GM23338 (cell line): Measurements from ENCODE around the gene CBX5.

Experiments used
- CREB1 ChIP-seq: fragments of 250-450 bp; sonication (Bioruptor Pico); IDR thresholded peaks from 2 replicates; pipeline ENCODE4 v1.5.0; 2020; ENCODE audit warnings: low read depth, mild to moderate bottlenecking, moderate library complexity
- EZH2 ChIP-seq: fragments of 200-600 bp; sonication (generic); IDR thresholded peaks from one replicate; pipeline ENCODE4 v1.8.0; 2017; ENCODE audit warnings: antibody characterized with exemption, mild to moderate bottlenecking, low read depth; ENCODE audit not compliant: unreplicated experiment
- EZH2phosphoT487 ChIP-seq: fragments of 200-600 bp; sonication (generic); IDR thresholded peaks from one replicate; pipeline ENCODE4 v1.8.1; 2018; ENCODE audit warnings: antibody characterized with exemption; ENCODE audit not compliant: unreplicated experiment
- JUNB ChIP-seq: IDR thresholded peaks from one replicate; pipeline ENCODE4 v1.6.1; 2016; ENCODE audit warnings: antibody characterized with exemption; ENCODE audit not compliant: unreplicated experiment
- NANOG ChIP-seq: IDR thresholded peaks from 2 replicates; pipeline ENCODE4 v1.6.1; 2016; ENCODE audit warnings: antibody characterized with exemption, borderline replicate concordance
- POLR2AphosphoS5 ChIP-seq: IDR thresholded peaks from 2 replicates; pipeline ENCODE4 v1.6.1; 2016; ENCODE audit warnings: antibody characterized with exemption, low read depth
- STAT1 ChIP-seq: IDR thresholded peaks from one replicate; pipeline ENCODE4 v1.6.1; 2016; ENCODE audit warnings: antibody characterized with exemption; ENCODE audit not compliant: unreplicated experiment
- ZNF114 ChIP-seq: fragments of 250-450 bp; sonication (Bioruptor Pico); IDR thresholded peaks from 2 replicates; pipeline ENCODE4 v1.5.0; 2020; ENCODE audit warnings: mild to moderate bottlenecking, moderate library complexity
- TF ChIP-seq, protein P1 (sequence below): IDR thresholded peaks from 2 replicates; pipeline ENCODE4 v1.6.1; 2016; ENCODE audit warnings: antibody characterized with exemption
- TF ChIP-seq, protein P2 (sequence below), 2 experiments: fragments of 200-600 bp in 1 of 2; sonication (generic) in 1 of 2; conservative IDR thresholded peaks; 2 replicates each; pipeline versions ENCODE4 v1.5.1 to v1.6.1; 2016 to 2017; ENCODE audit warnings: antibody characterized with exemption in 2 of 2, low read depth in 2 of 2, mild to moderate bottlenecking in 2 of 2, moderate library complexity in 1 of 2
- TF ChIP-seq, protein P3 (sequence below): IDR thresholded peaks from one replicate; pipeline ENCODE4 v1.6.1; 2018; ENCODE audit warnings: antibody characterized with exemption; ENCODE audit not compliant: unreplicated experiment
- TF ChIP-seq, protein P4 (sequence below): fragments of 250-450 bp; sonication (Bioruptor Pico); IDR thresholded peaks from 2 replicates; pipeline ENCODE4 v1.5.0; 2020; ENCODE audit warnings: mild to moderate bottlenecking, moderate library complexity

DNA sequence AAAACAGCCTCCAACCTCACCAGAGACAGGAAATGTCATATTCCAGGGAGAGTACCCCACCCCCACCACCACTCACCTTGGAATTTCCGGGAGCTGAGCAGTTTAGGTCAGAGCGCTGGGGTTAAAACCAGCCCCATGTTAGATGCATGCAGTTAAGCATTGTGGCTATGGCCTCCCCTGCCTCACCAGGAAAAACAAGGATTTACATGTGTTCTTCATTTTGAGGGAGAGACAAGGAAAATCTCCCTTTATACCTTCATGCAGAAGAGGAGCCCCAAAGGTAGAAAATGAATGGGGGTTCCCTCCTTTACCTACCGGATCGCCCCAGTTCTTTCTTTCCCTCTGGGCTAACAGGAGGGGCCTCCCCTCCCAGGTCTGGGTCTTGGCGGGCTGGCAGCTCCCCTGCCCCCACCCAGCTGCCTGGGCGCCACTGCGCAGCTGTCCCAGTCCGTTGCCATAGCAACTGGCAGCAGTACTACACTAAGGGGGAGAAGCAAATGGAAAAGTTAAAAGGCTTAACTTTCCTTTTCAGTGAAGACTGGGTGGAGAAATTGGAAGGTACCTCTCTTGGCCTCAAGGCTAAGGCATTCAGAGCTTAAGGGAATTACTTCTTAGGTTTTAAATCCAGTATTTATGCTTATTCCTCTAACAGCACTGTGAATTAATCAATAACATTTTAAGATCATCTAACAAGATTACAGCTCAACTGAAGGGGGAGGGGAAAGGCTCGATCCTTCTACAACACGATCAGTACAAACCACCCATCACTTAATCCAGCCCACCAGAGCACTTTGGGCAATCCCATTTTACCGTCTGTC is 20.5 kb downstream of the CBX5 start:
- TF ChIP-seq, protein P1, sequence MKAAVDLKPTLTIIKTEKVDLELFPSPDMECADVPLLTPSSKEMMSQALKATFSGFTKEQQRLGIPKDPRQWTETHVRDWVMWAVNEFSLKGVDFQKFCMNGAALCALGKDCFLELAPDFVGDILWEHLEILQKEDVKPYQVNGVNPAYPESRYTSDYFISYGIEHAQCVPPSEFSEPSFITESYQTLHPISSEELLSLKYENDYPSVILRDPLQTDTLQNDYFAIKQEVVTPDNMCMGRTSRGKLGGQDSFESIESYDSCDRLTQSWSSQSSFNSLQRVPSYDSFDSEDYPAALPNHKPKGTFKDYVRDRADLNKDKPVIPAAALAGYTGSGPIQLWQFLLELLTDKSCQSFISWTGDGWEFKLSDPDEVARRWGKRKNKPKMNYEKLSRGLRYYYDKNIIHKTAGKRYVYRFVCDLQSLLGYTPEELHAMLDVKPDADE, result peak; percentile 88
- TF ChIP-seq, protein P2, sequence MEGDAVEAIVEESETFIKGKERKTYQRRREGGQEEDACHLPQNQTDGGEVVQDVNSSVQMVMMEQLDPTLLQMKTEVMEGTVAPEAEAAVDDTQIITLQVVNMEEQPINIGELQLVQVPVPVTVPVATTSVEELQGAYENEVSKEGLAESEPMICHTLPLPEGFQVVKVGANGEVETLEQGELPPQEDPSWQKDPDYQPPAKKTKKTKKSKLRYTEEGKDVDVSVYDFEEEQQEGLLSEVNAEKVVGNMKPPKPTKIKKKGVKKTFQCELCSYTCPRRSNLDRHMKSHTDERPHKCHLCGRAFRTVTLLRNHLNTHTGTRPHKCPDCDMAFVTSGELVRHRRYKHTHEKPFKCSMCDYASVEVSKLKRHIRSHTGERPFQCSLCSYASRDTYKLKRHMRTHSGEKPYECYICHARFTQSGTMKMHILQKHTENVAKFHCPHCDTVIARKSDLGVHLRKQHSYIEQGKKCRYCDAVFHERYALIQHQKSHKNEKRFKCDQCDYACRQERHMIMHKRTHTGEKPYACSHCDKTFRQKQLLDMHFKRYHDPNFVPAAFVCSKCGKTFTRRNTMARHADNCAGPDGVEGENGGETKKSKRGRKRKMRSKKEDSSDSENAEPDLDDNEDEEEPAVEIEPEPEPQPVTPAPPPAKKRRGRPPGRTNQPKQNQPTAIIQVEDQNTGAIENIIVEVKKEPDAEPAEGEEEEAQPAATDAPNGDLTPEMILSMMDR (conservative IDR thresholded peaks at IDR 0.05; ENCODE audit: low read depth in 2 of 2), result no peak
- TF ChIP-seq CREB1 (CRISPR knock-in tag) (no peak), EZH2 (no peak), POLR2AphosphoS5 (peak; percentile 69), NANOG (peak; percentile 71; the same call in 1 of the 2 replicates), EZH2phosphoT487 (no peak), ZNF114 (CRISPR knock-in tag) (no peak), JUNB (no peak), STAT1 (no peak)
- TF ChIP-seq, protein P3, sequence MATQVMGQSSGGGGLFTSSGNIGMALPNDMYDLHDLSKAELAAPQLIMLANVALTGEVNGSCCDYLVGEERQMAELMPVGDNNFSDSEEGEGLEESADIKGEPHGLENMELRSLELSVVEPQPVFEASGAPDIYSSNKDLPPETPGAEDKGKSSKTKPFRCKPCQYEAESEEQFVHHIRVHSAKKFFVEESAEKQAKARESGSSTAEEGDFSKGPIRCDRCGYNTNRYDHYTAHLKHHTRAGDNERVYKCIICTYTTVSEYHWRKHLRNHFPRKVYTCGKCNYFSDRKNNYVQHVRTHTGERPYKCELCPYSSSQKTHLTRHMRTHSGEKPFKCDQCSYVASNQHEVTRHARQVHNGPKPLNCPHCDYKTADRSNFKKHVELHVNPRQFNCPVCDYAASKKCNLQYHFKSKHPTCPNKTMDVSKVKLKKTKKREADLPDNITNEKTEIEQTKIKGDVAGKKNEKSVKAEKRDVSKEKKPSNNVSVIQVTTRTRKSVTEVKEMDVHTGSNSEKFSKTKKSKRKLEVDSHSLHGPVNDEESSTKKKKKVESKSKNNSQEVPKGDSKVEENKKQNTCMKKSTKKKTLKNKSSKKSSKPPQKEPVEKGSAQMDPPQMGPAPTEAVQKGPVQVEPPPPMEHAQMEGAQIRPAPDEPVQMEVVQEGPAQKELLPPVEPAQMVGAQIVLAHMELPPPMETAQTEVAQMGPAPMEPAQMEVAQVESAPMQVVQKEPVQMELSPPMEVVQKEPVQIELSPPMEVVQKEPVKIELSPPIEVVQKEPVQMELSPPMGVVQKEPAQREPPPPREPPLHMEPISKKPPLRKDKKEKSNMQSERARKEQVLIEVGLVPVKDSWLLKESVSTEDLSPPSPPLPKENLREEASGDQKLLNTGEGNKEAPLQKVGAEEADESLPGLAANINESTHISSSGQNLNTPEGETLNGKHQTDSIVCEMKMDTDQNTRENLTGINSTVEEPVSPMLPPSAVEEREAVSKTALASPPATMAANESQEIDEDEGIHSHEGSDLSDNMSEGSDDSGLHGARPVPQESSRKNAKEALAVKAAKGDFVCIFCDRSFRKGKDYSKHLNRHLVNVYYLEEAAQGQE, result peak; percentile 17
- TF ChIP-seq, protein P4, sequence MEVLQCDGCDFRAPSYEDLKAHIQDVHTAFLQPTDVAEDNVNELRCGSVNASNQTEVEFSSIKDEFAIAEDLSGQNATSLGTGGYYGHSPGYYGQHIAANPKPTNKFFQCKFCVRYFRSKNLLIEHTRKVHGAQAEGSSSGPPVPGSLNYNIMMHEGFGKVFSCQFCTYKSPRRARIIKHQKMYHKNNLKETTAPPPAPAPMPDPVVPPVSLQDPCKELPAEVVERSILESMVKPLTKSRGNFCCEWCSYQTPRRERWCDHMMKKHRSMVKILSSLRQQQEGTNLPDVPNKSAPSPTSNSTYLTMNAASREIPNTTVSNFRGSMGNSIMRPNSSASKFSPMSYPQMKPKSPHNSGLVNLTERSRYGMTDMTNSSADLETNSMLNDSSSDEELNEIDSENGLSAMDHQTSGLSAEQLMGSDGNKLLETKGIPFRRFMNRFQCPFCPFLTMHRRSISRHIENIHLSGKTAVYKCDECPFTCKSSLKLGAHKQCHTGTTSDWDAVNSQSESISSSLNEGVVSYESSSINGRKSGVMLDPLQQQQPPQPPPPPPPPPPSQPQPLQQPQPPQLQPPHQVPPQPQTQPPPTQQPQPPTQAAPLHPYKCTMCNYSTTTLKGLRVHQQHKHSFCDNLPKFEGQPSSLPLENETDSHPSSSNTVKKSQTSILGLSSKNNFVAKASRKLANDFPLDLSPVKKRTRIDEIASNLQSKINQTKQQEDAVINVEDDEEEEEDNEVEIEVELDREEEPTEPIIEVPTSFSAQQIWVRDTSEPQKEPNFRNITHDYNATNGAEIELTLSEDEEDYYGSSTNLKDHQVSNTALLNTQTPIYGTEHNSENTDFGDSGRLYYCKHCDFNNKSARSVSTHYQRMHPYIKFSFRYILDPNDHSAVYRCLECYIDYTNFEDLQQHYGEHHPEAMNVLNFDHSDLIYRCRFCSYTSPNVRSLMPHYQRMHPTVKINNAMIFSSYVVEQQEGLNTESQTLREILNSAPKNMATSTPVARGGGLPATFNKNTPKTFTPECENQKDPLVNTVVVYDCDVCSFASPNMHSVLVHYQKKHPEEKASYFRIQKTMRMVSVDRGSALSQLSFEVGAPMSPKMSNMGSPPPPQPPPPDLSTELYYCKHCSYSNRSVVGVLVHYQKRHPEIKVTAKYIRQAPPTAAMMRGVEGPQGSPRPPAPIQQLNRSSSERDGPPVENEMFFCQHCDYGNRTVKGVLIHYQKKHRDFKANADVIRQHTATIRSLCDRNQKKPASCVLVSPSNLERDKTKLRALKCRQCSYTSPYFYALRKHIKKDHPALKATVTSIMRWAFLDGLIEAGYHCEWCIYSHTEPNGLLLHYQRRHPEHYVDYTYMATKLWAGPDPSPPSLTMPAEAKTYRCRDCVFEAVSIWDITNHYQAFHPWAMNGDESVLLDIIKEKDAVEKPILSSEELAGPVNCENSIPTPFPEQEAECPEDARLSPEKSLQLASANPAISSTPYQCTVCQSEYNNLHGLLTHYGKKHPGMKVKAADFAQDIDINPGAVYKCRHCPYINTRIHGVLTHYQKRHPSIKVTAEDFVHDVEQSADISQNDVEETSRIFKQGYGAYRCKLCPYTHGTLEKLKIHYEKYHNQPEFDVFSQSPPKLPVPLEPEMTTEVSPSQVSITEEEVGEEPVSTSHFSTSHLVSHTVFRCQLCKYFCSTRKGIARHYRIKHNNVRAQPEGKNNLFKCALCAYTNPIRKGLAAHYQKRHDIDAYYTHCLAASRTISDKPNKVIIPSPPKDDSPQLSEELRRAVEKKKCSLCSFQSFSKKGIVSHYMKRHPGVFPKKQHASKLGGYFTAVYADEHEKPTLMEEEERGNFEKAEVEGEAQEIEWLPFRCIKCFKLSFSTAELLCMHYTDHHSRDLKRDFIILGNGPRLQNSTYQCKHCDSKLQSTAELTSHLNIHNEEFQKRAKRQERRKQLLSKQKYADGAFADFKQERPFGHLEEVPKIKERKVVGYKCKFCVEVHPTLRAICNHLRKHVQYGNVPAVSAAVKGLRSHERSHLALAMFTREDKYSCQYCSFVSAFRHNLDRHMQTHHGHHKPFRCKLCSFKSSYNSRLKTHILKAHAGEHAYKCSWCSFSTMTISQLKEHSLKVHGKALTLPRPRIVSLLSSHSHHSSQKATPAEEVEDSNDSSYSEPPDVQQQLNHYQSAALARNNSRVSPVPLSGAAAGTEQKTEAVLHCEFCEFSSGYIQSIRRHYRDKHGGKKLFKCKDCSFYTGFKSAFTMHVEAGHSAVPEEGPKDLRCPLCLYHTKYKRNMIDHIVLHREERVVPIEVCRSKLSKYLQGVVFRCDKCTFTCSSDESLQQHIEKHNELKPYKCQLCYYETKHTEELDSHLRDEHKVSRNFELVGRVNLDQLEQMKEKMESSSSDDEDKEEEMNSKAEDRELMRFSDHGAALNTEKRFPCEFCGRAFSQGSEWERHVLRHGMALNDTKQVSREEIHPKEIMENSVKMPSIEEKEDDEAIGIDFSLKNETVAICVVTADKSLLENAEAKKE, result no peak
